ENCODE measurements around the gene TEX26. TPM values are rescaled to one million over a fixed set of nuclear protein-coding genes. Genes with fewer than 3 reads are reported as not detected.

Gene TEX26
- total RNA-seq, 2 donors from 2014 or later, result not detected

DNA sequence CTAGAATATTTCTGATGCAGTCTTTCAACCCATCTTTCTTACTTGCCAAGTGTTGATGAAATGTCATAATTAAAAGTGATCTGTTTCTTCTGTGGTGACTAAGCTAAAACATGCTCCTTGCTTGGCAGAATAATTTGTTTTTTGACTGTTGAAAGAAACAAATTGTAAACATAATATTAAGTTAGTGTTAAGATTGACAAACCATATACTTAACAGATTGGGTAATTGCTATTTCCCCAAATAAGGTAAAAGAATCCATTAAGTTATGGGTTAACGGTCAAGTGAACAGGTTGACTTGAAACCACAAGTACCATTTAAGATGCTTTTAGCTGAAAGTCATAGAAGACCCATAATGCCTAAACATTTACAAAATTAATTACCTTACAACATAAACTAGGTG, 62.9 kb downstream of the TEX26 start:
- H3K4me1 ChIP-seq (replicated peaks), result no peaks in the 10 kb centered on the region
- intact Hi-C loops (cut with DNase I), result no loop called here
- DNase-seq (ENCODE audit: low spot score), result no peak
- H3K36me3 ChIP-seq, result no peaks in the 10 kb centered on the region
- H3K27me3 ChIP-seq (replicated peaks; ENCODE audit: insufficient read depth), result no peaks in the 10 kb centered on the region
- H3K9me3 ChIP-seq, result no peaks in the 10 kb centered on the region
- no peak overlapping the region for H3K27ac ChIP-seq
- WGBS, result 96% methylated on average over 1 of the region's 1 CpG
- no peak overlapping the region for H3K4me3 ChIP-seq
- TF ChIP-seq POLR2AphosphoS5 (IDR thresholded peaks at IDR 0.05), result no peak
- TF ChIP-seq, protein P1, sequence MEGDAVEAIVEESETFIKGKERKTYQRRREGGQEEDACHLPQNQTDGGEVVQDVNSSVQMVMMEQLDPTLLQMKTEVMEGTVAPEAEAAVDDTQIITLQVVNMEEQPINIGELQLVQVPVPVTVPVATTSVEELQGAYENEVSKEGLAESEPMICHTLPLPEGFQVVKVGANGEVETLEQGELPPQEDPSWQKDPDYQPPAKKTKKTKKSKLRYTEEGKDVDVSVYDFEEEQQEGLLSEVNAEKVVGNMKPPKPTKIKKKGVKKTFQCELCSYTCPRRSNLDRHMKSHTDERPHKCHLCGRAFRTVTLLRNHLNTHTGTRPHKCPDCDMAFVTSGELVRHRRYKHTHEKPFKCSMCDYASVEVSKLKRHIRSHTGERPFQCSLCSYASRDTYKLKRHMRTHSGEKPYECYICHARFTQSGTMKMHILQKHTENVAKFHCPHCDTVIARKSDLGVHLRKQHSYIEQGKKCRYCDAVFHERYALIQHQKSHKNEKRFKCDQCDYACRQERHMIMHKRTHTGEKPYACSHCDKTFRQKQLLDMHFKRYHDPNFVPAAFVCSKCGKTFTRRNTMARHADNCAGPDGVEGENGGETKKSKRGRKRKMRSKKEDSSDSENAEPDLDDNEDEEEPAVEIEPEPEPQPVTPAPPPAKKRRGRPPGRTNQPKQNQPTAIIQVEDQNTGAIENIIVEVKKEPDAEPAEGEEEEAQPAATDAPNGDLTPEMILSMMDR (IDR thresholded peaks at IDR 0.05), result no peak
- no peak for TF ChIP-seq POLR2A (IDR thresholded peaks at IDR 0.05)

DNA sequence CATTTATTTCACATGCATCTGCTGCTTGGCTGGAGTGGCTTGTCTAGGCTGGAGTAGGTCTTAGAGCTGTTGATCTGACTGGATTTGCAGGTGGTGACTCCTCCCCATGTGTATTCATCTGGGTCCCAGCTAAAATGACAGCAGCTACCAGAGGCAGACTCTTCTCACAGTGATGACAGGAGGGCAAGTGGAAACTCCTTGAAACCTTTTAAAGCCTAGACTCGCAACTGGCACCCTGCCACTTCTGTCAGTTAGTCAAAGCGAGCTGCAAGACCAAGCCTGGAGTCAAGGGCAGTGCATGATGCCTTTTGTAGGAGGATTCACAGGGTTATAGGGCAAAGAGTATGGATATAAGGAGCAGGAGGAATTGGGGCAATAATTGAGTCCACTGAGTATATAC, 65.2 kb downstream of the TEX26 start:
- intact Hi-C loops (cut with DNase I), result no loop called here
- no peaks in the 10 kb centered on the region for H3K36me3 ChIP-seq
- WGBS, result 29% methylated on average over 2 of the region's 2 CpGs
- H3K27ac ChIP-seq, result no peak overlapping the region
- H3K27me3 ChIP-seq (replicated peaks; ENCODE audit: insufficient read depth), result no peaks in the 10 kb centered on the region
- no peaks in the 10 kb centered on the region for H3K4me1 ChIP-seq (replicated peaks)
- no peak overlapping the region for H3K4me3 ChIP-seq
- no peaks in the 10 kb centered on the region for H3K9me3 ChIP-seq
- TF ChIP-seq, protein P1 (IDR thresholded peaks at IDR 0.05), result no peak
- TF ChIP-seq POLR2A (IDR thresholded peaks at IDR 0.05) (no peak), POLR2AphosphoS5 (IDR thresholded peaks at IDR 0.05) (no peak)
- no peak for DNase-seq (ENCODE audit: low spot score)

DNA sequence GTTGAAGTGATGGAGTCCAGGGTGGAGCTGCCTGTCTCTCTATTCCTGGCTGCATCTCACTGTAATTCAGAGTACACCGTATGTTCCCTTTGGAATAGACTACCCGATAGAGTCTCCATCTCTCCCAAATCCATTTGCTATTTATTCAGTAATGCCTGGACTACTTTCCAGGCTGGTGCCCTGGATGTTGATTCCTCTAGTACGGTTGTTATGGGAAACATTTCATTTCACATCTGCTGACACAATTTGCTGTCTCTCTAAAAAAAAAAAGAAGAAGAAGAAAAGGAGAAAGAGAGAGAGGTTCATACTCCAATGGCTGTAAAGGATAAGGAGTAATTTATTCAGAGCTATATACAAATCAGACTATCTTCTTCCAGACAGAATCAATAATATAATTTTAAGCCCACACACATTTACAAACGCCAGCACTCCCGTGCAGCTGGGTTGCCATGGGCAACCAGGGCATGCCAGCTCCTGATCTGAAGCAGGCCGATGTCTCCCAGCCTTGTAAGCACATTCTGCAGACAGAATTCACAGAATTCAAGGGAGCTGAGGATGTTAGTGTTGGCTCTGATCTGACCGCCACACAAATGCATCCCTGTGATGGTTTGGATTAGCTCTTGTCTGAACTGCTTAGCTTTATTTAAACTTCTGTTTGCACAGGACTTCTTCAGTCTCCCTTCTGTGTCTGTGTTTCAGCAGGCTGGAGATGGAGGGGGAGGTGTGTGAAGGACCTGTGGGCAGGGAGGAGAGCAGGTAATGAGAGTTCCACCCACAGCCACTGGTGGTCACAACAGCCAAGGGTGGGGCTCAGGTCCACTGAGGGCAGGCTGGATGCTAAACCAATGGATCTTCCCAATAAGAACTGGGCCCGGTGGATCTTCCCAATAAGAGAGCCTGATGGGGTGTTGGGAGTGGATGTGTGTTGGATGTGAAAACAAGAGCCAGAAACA, 66.0 kb downstream of the TEX26 start:
- Histone ChIP-seq H3K36me3 (no peaks in the 10 kb centered on the region), H3K27ac (no peak overlapping the region), H3K4me3 (no peak overlapping the region), H3K27me3 (replicated peaks; ENCODE audit: insufficient read depth) (no peaks in the 10 kb centered on the region), H3K9me3 (no peaks in the 10 kb centered on the region), H3K4me1 (replicated peaks) (no peaks in the 10 kb centered on the region)
- DNase-seq (ENCODE audit: low spot score), result no peak
- TF ChIP-seq POLR2A (IDR thresholded peaks at IDR 0.05) (no peak), POLR2AphosphoS5 (IDR thresholded peaks at IDR 0.05) (no peak)
- TF ChIP-seq, protein P1 (IDR thresholded peaks at IDR 0.05), result no peak
- 23% methylated on average over 8 of the region's 8 CpGs for WGBS
- intact Hi-C loops (cut with DNase I), result no loop called here

DNA sequence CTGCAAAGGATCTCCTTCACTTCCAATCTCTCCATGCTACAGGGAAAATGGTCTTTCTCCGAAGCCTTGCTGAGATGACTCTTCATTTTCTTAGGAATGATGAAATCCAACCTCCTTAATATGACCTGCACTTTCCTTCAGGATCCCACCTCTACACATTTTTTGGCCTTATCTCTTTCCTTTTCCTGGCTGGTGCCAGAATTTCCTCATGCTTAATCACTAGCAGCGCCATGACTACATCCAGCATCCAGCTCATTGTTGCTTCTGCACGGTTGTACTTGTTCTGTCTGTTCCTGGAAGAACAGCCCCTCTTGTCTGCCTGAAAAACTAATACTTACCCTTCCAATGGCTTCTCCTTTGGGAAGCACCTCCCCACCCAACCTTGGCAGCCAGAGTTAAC, 68.4 kb downstream of the TEX26 start:
- Histone ChIP-seq H3K4me3 (no peak overlapping the region), H3K27me3 (replicated peaks; ENCODE audit: insufficient read depth) (no peaks in the 10 kb centered on the region), H3K9me3 (no peaks in the 10 kb centered on the region), H3K4me1 (replicated peaks) (no peaks in the 10 kb centered on the region), H3K36me3 (no peaks in the 10 kb centered on the region), H3K27ac (no peak overlapping the region)
- 83% methylated on average over 3 of the region's 3 CpGs for WGBS
- DNase-seq (ENCODE audit: low spot score), result no peak
- intact Hi-C loops (cut with DNase I), result no loop called here
- TF ChIP-seq POLR2AphosphoS5 (IDR thresholded peaks at IDR 0.05) (no peak), POLR2A (IDR thresholded peaks at IDR 0.05) (no peak)
- TF ChIP-seq, protein P1 (IDR thresholded peaks at IDR 0.05), result no peak

DNA sequence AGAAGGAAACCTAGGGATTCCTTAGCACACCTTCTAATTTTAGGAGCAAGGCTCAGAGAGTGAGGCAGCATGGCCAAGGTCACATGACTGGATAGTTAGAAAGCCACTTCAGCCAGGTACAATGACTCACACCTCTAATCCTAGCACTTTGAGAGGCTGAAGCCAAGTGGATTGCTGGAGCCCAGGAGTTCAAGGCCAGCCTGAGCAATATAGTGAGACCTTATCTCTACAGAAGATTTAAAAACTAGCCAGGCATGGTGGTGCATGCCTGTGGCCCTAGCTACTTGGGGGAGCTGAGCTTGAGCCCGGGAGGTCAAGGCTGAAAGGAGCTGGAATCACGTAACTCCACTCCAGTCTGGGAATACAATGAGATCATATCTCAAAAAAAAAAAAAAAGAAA, 69.2 kb downstream of the TEX26 start:
- Histone ChIP-seq H3K27ac (no peak overlapping the region), H3K36me3 (no peaks in the 10 kb centered on the region), H3K9me3 (no peaks in the 10 kb centered on the region), H3K4me3 (no peak overlapping the region), H3K27me3 (replicated peaks; ENCODE audit: insufficient read depth) (no peaks in the 10 kb centered on the region), H3K4me1 (replicated peaks) (no peaks in the 10 kb centered on the region)
- TF ChIP-seq, protein P1 (IDR thresholded peaks at IDR 0.05), result no peak
- TF ChIP-seq POLR2AphosphoS5 (IDR thresholded peaks at IDR 0.05) (no peak), POLR2A (IDR thresholded peaks at IDR 0.05) (no peak)
- WGBS, result 65% methylated on average over 2 of the region's 2 CpGs
- DNase-seq (ENCODE audit: low spot score), result no peak
- intact Hi-C loops (cut with DNase I), result no loop called here
